GM19324 (cell line): ENCODE data around the gene DAP.
"Not testable (repeated sequence)": the region's sequence is repeated elsewhere in the genome, so short reads cannot be mapped to it uniquely, and the experiment has no call there.

Experiments used
- ATAC-seq: cut with Tn5 transposase; IDR thresholded peaks from one replicate; pipeline ENCODE4 v1.9.1; 2021; ENCODE audit warnings: mild to moderate bottlenecking, moderate library complexity; ENCODE audit not compliant: unreplicated experiment, low FRiP score

DAP gene

DNA sequence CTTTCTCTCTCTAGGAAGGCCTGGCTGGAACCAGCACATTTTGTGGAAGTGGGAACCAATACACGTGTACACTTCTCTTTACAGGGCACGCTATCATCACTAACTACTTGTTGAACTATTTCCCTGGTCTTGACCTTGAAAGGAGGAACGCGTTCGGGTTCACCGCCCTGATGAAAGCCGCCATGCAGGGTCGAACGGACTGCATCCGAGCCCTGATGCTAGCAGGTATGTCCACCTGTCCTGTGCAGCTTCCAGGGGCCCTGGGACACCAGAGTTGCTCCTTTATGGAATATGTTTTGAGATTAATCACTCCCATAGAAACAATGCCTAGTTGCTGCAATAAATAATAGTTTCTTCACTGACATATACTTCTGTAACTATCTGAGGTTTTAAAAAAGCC lies 123.1 kb downstream of the DAP start:
- no peak for ATAC-seq

DNA sequence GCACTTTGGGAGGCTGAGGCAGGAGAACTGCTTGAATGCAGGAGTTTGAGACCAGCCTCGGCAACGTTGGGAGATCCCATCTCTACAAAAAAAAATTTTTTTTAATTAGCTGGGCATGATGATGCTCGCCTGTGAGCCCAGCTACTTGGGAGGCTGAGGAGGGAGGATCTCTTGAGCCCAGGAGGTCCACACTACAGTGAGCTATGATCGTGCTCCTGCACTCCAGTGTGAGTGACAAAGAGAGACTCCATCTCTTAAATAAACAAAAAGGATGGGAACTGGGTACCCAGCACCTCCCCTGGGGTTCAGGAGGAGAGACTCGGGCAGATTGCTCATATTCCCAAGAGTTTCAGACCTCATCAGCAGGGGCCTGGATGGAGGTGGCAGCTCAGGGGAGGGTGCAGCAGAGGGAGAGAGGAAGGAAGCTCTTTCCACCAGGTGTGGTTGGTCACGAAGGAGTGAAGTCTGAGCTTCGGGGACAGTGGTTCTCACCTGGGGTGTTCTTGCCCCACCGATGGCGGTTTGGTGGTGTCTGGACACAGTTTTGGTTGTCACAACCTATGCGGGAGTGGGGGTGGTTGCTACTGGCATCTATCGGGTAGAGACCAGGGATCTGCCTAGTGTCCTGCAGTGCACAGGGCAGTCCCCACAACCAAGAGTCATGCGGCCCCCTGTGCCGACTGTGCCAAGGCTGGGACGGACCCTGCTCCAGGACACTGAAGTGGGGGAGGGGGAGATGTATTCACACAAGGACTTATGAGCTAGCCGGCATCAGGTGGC lies 124.5 kb downstream of the DAP start:
- ATAC-seq = no peak

GRCh38 chr5:10635867-10636350 lies 125.1 kb downstream of the DAP start:
- peak; percentile 1 for ATAC-seq

GRCh38 chr5:10635257-10635866 lies 125.7 kb downstream of the DAP start:
- peak; percentile 55 for ATAC-seq

GRCh38 chr5:10634562-10634961 lies 126.5 kb downstream of the DAP start:
- no peak for ATAC-seq

DNA sequence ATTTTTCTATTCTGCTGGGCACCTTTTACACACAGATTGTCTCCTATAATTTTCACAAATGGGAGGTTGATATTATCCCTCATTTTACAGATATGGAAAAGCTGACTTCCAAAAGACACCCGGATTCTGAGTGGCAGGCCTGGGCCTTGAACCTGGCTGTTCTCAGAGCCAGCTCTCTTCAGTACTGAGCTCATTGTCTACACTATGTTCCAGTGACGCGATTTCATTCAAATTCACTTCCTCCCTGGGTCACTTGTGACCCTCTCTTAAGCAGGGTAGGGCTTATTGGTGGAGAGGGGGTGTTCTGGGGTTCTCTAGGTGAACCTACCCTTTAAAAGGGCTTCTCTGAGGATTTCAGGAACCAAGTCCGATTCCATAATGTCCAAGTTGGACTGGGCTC lies 127.0 kb downstream of the DAP start:
- ATAC-seq = no peak

DNA sequence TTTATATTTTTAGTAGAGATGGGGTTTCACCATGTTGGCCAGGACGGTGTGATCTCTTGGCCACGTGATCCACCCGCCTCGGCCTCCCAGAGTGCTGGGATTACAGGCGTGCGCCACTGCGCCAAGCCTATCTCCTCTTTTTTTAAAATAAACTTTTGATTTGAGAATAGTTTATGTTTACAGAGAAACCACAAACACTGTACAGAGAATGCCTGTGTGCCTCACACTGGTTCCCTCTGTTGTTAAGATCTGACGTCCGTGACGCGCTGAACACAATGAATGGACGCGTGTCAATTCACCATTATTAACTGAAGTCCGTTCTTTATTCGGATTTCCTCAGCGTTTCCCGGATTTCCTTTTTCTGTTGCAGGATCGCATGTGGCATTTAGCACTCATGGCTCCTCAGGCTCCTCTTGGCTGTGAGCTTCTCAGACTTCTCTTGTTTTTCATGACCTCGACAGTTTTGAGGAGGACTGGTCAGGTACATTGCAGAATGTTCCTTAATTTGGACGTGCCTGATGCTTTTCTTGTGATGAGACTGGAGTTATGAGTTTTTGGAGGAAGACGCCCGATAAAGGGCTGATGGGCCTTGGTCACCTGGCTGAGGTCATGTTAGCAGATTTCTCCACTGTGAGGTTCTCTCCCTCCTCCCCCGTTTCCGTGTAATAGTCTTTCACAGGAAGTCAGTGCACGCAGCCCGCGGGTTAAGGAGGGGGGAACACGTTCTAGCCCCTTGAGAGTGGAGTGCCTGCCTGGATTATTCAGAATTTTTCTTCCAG lies 127.6 kb downstream of the DAP start:
- ATAC-seq = no peak

- peak; percentile 52 for ATAC-seq
Observed at GRCh38 chr5:10632110-10632761, 128.8 kb downstream of the DAP start.

- no peak for ATAC-seq
Observed at GRCh38 chr5:10631316-10631996, 129.6 kb downstream of the DAP start.

DNA sequence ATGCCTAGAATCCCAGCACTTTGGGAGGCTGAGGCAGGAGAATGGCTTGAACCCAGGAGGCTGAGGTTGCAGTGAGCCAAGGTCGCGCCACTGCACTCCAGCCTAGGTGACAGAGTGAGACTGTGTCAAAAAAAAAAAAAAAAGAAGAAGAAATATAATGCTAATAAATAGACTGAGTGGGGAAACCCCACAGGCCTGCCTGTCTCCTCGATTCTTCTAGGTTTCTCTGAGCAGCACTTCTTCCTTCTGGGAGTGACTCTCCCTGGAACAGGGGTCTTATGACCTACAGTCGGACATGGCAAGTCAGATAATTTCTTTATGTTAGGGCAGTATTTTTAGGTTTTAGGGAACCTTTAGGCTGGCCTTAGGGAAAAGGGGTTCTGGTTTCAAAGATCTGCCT lies 130.3 kb downstream of the DAP start:
- not testable (repeated sequence) for ATAC-seq

DNA sequence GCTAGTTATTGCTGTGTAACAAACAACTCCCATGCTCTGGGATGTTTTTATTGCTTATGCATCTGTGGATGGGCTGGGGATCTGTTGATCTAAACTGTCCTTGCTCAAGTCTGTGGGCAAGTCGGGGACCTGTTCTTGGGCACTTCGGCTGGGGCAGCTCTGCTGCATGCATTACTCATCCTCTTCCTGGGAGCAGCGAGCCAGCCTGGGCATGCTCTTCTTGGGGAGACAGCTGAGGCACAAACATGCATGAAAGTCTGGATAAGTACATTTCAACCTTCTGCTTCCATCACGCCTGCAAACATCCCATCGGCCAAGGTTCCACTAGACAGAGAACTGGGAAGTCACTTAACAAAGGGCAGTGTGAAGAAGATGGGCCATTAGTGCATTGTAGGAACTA lies 130.9 kb downstream of the DAP start:
- no peak for ATAC-seq

GRCh38 chr5:10629682-10630081 lies 131.4 kb downstream of the DAP start:
- no peak for ATAC-seq
